HG03378 (cell line): ENCODE measurements around the gene LMBR1.
"Not testable (repeated sequence)": the region's sequence is repeated elsewhere in the genome, so short reads cannot be mapped to it uniquely, and the experiment has no call there.

Source experiments
- ATAC-seq: cut with Tn5 transposase; IDR thresholded peaks from one replicate; pipeline ENCODE4 v1.9.1; 2021; ENCODE audit warnings: mild to moderate bottlenecking, moderate library complexity; ENCODE audit not compliant: unreplicated experiment

The LMBR1 gene, protein sequence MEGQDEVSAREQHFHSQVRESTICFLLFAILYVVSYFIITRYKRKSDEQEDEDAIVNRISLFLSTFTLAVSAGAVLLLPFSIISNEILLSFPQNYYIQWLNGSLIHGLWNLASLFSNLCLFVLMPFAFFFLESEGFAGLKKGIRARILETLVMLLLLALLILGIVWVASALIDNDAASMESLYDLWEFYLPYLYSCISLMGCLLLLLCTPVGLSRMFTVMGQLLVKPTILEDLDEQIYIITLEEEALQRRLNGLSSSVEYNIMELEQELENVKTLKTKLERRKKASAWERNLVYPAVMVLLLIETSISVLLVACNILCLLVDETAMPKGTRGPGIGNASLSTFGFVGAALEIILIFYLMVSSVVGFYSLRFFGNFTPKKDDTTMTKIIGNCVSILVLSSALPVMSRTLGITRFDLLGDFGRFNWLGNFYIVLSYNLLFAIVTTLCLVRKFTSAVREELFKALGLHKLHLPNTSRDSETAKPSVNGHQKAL

DNA sequence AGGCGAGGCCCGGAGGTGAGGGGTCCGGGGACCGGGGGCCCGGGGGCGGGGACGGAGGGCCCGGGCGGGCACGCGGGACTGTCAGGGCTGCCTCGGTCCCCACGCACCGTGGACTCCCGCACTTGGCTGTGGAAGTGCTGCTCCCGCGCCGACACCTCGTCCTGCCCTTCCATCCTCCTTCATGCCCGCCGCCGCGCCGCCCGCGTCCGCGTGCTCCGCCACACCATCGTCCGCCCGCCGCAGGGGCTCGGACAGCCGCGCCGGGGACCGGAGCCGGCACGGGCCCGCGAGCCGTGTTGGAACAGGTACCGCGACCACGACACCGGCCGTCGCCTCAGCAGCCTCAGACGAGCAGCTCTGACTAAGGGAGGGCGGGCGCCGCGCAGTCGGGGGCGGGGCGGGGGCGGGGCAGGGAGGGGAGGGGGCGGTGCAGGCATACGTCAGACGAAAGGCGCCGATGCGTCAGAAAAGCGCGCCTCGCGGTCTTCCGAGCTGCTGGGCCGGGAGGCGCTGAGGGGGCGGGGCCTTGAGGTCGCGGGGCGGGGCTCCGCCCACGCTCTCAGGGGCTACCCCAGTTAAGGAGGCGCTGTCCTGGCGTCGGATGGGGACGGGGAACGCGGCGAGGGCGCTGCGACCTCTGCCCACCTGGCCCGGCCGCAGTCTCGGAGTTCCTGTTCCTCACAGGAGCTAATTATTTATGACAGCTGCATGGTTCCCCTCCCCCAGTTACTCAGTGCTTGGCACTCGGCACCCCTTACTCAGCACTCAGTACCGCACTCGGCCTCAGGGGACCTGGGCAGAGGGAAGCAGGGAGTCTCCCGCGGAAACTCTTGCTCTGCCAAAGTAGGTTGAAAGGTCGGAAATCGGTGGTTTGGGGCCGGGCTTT lies at the start of gene LMBR1:
Gene LMBR1, minus strand, starts transcription at position 363 of the 886 bp plus-strand sequence. Its CDS starts 190 bp downstream, at position 173.
- ATAC-seq, result peak; percentile 72

DNA sequence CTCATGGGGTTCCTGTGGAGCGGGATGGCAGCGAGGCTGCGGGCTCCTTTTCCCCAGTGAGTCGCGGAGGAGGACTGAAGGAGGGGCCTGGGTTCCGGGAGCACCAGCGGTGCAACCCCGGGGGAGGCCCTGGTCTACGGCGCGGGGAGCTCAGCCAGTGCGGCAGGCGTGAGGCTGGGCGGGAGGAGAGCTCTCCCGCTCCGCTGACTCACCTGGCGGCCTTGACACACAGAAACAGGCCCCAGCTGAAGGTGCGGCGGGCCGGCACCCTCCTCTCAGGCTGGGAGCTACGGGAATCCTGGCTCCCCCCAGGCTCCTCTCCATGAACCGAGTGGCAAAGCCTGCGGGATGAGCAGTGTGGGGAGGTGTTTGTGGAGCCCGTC lies 49.7 kb upstream of the LMBR1 start:
- ATAC-seq, result no peak

DNA sequence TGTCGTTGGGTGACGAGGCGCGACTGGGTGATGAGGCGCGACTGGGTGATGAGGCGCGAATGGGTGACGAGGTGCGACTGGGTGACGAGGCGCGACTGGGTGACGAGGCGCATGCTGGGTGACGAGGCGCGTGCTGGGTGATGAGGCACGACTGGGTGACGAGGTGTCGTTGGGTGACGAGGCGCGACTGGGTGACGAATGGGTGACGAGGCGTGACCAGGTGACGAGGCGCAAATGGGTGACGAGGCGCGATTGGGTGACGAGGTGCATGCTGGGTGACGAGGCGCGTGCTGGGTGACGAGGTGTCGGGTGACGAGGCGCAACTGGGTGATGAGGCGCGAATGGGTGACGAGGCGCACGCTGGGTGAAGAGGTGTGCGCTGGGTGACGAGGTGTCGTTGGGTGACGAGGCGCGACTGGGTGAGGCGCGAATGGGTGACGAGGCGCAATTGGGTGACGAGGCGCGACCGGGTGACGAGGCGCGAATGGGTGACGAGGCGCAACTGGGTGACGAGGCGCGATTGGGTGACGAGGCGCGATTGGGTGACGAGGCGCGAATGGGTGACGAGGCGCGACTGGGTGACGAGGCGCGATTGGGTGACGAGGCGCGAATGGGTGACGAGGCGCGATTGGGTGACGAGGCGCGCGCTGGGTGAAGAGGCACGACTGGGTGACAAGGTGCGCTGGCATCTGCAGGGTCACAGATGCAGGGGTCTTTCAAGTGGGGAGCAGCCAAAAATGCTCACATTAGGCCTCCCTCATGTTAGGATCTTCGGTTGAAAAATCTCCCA lies 48.6 kb upstream of the LMBR1 start:
- no peak for ATAC-seq

DNA sequence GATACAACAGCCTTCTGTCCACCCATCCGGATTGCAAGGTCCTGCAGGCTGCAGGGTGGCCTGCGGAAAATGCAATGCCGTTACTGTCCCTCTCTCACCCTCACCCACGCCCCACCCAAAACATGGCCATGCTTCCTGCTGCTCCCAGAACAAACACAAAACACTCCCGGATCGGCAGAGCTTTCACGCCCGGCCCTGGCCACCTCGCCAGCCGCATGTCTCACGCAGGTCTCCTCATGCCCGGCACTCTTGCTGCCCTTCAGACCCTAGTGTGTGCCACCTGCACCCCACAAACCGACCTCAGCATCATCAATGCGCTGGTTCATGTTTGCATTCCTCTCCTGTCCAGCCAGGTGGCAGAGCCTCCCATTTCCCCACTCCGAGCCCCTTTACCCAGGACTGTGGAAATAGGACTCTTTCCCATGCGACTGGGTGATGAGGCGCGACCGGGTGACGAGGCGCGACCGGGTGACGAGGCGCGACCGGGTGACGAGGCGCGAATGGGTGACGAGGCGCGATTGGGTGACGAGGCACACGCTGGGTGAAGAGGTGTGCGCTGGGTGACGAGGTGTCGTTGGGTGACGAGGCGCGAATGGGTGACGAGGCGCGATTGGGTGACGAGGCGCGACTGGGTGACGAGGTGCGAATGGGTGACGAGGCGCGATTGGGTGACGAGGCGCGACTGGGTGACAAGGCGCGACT lies 47.6 kb upstream of the LMBR1 start:
- no peak for ATAC-seq

DNA sequence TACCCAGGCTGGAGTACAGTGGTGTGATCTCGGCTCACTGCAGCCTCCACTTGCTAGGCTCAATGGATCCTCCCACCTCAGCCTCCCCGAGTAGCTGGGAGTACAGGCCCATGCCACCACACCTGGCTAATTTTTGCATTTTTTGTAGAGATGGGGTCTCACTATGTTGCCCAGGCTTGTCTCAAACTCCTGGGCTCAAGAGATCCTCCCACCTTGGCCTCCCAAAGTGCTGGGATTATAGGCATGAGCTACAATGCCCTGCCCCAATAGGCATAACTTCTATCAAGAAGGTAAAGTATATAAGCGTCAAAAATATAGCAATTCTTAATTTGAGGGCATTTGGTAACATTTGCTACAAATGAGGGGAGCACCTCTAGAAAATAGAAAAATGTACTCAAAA lies 43.8 kb upstream of the LMBR1 start:
- ATAC-seq, result not testable (repeated sequence)

DNA sequence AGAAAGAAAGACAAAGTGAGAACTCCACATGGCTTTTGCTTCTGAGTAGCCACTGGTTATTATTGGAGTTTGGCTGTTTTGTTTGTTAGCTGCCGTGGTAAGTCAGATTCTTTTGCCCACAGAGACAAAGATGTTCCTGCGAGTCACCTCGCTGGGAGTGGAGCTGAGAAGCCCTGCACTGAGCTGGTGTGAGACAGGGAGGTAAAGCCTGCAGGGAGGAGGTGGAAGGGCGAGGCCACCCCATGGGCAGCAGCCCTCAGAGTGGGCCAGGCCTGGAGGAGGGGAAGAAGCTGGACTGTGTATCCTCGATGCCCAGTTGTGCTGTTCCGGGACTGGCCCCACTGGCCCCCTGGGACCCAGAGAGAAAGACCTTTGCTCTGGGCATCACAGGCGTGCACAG lies 42.3 kb upstream of the LMBR1 start:
- ATAC-seq, result no peak

DNA sequence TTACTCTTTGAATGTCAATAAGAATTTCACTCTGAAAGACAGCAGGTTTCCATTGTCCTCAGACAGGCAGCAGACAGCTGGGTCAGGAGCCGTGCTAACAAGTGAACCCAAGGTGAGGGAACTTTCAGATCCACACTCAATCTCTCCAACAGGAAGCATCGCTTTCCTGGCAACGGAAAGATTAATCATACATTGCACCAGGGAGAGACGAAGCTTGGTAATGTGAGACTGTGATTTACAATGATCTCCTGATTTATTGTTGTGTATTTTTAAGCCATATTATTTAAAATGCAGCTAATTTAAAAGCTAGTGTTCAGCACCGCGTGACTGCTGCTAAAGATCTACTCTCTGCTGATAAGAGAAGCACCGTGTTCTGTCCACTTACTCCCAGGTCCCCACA lies 39.0 kb upstream of the LMBR1 start:
- no peak for ATAC-seq

DNA sequence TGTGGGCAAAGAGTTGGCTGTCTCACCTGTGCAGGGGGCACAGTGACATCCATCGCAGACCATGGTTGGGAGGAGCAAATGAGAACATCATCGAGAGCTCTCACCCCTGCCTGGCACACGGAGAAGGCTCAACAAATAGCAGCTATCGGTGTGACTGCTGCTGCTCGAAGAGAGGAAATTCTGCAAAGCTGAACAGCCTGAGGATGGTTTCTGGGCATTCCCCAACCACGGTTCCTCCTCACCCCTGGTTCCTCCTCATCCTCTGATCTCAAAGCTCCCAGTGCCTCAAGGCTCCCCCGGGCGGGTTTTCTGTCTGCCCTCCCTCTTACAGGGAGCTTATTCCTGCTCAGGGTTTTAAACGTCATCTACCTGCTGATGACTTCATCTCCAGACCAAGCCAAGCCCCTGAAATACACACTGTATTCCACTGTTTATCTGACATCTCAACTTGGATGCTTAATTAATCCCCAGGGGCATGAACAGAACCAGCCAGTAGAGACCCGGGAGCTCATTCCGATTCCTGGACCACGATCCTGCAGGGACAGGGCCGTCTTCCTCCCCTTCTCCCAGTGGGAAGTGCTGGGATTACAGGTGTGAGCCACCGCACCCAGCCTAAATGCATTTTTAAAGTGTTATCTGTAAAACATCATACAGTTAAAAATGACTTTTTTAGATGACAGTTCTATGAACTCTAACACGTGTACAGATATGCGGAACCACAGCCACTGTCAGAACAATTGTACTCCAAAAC lies 37.0 kb upstream of the LMBR1 start:
- ATAC-seq, result no peak

DNA sequence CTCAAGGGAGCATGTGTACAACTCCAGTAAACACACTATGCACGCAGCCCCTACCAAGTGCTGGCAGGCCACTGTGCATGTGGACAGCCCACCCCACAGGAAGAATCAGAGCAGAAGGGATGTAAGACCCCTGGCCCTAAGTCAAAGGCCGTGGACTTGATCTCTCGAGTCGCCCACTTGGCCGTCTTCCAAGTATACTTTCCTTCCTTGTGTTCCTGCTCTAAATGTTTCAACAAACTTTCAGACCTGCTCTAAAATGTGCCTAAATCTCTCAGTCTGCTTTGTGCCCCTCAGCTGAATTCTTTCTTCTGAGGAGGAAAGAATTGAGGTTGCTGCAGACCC lies 35.4 kb upstream of the LMBR1 start:
- no peak for ATAC-seq

DNA sequence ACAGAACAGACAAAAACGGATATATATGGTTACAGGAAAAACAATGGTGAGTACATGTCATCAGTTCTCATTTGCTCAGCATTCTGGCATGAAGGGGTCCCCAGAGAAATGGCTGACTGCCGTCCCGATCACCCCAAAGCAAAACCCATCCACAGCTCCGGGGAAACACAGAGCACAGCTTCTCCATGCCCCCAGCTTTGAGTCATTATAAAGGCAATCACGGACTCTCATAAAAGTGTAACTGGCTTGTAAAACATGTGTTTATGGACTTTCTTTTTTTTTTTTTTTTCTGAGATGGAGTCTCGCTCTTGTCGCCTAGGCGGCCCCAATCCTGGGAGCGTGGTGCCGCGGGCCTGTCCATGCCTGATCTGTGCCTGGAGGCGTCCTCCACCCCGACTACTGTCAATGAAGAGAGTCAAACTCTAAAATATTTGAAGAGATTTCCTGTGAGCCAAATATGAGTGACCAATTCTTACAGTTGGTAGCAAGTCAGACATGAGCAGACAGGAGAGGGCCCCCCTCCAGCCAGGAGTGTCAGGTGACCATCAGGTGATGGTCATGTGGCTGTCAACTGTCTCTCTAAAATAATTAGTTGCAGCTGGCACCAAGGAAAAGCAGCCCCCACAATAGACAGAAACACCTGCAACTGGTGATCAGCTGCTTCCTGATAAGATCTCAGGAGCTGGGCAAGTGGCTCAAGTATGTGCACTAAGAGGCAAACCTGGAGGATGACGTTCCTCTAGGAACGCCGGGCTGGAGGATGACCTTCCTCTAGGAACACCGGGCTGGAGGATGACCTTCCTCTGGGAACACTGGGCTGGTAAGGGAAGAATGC lies 34.8 kb upstream of the LMBR1 start:
- no peak for ATAC-seq

DNA sequence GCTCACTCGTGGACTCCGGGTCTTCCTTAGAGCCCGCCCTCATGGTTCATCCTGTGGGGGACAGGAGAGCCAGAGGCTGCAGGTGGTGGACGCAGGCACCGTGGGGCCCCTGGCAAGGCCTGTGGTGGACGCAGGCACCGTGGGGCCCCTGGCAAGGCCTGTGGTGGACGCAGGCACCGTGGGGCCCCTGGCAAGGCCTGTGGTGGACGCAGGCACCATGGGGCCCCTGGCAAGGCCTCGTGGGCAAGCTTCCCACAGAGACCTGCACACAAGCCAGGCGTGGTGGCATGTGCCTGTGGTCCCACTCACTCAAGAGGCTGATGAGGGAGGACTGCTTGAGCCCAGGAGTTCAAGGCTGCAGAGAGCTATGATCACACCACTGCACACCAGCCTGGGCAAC lies 32.8 kb upstream of the LMBR1 start:
- ATAC-seq, result not testable (repeated sequence)

DNA sequence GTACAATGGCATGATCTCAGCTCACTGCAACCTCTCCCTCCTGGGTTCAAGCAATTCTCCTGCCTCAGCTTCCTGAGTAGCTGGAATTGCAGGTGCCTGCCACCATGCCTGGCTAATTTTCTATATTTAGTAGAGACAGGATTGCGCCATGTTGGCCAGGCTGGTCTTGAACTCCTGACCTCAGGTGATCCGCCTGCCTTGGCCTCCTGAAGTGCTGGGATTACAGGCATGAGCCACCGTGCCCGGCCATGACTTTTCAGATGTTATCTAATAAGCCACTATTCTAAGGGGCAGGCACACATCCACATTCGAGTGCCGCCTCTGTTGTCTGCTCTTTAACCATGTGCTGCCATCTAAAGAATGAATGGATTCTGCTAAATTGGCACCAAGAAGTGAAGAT lies 29.3 kb upstream of the LMBR1 start:
- ATAC-seq, result not testable (repeated sequence)

DNA sequence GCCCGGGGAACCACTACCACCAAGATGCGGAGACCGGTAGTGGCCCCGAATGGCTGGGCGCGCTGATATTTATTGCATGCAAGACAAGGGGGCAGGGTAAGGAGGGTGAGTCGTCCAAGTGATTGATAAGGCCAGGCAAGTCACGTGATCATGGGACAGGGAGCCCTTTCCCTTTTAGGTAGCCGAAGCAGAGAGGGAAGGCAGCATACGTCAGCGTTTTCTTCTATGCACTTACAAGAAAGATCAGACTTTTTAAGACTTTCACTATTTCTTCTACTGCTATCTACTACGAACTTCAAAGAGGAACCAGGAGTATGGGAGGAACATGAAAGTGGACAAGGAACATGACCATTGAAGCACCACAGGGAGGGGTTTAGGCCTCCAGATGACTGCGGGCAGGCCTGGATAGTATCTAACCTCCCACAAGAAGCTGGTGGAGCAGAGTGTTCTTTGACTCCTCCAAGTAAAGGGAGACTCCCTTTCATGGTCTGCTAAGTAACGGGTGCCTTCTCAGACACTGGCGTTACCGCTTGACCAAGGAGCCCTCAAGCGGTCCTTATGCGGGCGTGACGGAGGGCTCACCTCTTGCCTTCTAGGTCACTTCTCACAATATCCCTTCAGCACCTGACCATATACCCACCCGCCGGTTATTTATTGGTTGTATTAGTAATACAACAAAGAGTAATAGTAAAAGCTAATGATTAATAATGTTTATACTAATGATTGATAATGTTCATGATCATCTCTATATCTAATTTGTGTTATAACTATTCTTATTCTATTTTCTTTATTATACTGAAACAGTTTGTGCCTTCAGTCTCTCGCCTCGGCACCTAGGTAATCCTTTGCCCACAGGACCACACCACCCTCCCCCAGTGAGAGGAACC lies 27.7 kb upstream of the LMBR1 start:
- not testable (repeated sequence) for ATAC-seq

DNA sequence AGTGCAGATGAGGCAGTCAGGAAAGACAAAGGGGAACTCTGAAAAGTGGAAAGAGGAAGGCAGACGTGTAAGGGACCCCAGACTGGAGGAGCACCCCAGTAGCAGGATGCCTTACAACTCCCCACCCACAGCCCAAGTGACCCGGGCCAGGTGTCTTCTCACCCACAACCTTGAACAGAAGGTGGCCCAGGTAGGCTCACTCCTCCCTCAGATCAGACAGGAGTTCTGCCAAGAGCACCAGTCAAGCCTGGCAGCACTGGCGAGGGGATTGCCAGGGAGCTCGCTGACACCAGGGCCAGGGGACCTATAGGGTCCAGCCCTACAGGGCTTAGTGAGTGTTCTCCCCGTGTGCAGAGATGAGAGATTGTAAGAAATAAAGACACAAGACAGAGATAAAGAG lies 27.1 kb upstream of the LMBR1 start:
- ATAC-seq, result no peak

DNA sequence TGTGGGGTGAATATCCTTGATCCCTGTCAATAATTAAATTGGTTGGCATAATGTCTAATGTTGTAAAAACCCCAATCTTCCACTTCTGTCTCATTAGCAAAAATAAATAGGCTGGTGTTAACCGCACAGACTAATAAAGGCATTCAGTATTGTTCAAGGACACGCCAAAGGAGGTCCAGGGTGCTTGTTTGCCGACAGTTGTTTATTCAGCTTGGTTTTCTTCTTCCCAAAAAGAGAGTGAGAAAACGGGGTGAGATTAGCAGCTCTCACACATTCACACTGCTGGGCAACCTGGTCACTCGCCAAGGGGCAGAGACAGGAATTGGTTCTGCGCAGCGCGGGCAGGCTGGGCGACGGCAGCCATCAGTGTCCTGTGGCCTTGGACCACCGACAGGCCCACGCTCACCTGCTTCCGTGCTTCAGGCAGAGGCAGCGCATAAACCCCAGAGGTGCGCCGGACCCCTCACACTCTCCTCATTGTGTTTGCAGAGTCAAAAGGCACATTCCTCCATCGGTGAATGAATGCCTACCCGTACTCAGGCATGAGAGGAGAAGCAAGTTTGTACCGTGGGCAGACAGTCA lies 26.2 kb upstream of the LMBR1 start:
- ATAC-seq, result peak; percentile 34

DNA sequence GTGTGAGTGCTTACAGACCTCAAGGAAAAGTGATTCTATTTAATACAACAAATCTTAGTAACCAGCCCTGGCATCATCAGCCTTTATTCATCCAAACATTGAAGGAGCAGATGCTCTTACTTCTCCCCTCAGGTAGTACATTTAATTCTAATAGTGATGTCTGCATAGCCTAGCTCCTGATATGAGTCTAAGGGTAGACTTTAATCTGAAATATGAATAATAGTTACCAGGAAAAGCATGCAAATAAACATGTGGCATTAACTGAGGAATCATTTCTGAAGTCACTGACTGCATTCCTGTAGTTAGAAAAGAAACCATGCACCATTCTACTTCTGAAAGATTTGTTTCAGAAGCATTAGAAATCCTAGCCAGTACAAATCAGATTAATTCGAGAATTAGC lies 25.7 kb upstream of the LMBR1 start:
- ATAC-seq, result peak; percentile 42

DNA sequence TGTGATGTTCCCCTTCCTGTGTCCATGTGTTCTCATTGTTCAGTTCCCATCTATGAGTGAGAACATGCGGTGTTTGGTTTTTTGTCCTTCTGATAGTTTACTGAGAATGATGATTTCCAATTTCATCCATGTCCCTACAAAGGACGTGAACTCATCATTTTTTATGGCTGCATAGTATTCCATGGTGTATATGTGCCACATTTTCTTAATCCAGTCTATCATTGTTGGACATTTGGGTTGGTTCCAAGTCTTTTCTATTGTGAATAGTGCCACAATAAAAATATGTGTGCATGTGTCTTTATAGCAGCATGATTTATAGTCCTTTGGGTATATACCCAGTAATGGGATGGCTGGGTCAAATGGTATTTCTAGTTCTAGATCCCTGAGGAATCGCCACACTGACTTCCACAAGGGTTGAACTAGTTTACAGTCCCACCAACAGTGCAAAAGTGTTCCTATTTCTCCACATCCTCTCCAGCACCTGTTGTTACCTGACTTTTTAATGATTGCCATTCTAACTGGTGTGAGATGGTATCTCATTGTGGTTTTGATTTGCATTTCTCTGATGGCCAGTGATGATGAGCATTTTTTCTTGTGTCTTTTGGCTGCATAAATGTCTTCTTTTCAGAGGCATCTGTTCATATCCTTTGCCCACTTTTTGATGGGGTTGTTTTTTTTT lies 16.7 kb upstream of the LMBR1 start:
- ATAC-seq, result not testable (repeated sequence)
